ENCODE results near the gene TBC1D2.
"Not testable (repeated sequence)": the region's sequence is repeated elsewhere in the genome, so short reads cannot be mapped to it uniquely, and the experiment has no call there.

Gene TBC1D2

GRCh38 chr9:98185611-98186171 is 69.8 kb downstream of the TBC1D2 start:
- no peak for DNase-seq

GRCh38 chr9:98185021-98185567 is 70.4 kb downstream of the TBC1D2 start:
- no peak for DNase-seq

GRCh38 chr9:98184326-98184725 is 71.1 kb downstream of the TBC1D2 start:
- DNase-seq = no peak

GRCh38 chr9:98182889-98183599 is 72.4 kb downstream of the TBC1D2 start:
- no peak for DNase-seq

- DNase-seq = no peak
Observed at GRCh38 chr9:98182069-98182820, 73.2 kb downstream of the TBC1D2 start.

- no peak for DNase-seq
Observed at GRCh38 chr9:98181746-98182068, 73.7 kb downstream of the TBC1D2 start.

- DNase-seq = no peak
Observed at GRCh38 chr9:98180996-98181395, 74.5 kb downstream of the TBC1D2 start.

- DNase-seq = no peak
Observed at GRCh38 chr9:98178874-98179850, 76.3 kb downstream of the TBC1D2 start.

- no peak for DNase-seq
Observed at GRCh38 chr9:98176391-98177259, 78.8 kb downstream of the TBC1D2 start.

GRCh38 chr9:98175762-98176161 is 79.7 kb downstream of the TBC1D2 start:
- DNase-seq = no peak

GRCh38 chr9:98175028-98175569 is 80.3 kb downstream of the TBC1D2 start:
- no peak for DNase-seq

- DNase-seq = not testable (repeated sequence)
Observed at GRCh38 chr9:98174502-98174918, 80.9 kb downstream of the TBC1D2 start.

- no peak for DNase-seq
Observed at GRCh38 chr9:98173181-98173580, 82.3 kb downstream of the TBC1D2 start.

- no peak for DNase-seq
Observed at GRCh38 chr9:98172604-98173003, 82.8 kb downstream of the TBC1D2 start.

GRCh38 chr9:98171176-98171925 is 84.1 kb downstream of the TBC1D2 start:
- no peak for DNase-seq

GRCh38 chr9:98168941-98169488 is 86.4 kb downstream of the TBC1D2 start:
- no peak for DNase-seq

- no peak for DNase-seq
Observed at GRCh38 chr9:98168153-98168780, 87.2 kb downstream of the TBC1D2 start.

- DNase-seq = no peak
Observed at GRCh38 chr9:98164912-98165311, 90.5 kb downstream of the TBC1D2 start.

GRCh38 chr9:98162613-98163012 is 92.8 kb downstream of the TBC1D2 start:
- DNase-seq = no peak

- DNase-seq = no peak
Observed at GRCh38 chr9:98161851-98162250, 93.6 kb downstream of the TBC1D2 start.

All from GOT3 (cell line).